Karpas-422 (cell line): ENCODE data around the gene TM4SF4. TPM values are rescaled to one million over a fixed set of nuclear protein-coding genes. Genes with fewer than 3 reads are reported as not detected.

Source experiments
- DNase-seq: peaks from one replicate; pipeline ENCODE4 v3.0.0-alpha.2; 2015
- H2AFZ ChIP-seq: fragments of 200-600 bp; sonication (generic); 2 replicates; pipeline ENCODE4 v1.6.1; 2014; ENCODE audit warnings: antibody characterized with exemption, low read length, mixed read lengths
- H3K27ac ChIP-seq: fragments of 200-600 bp; sonication (generic); 2 replicates; pipeline ENCODE4 v1.5.1; 2014; ENCODE audit warnings: mild to moderate bottlenecking, low read length, moderate library complexity
- H3K27me3 ChIP-seq: fragments of 200-600 bp; sonication (generic); 2 replicates; pipeline ENCODE4 v1.6.1; 2014; ENCODE audit warnings: low read length, mixed read lengths
- H3K36me3 ChIP-seq: fragments of 200-600 bp; sonication (generic); 2 replicates; pipeline ENCODE4 v1.6.1; 2014; ENCODE audit warnings: low read length, mixed read lengths; ENCODE audit not compliant: insufficient read depth
- H3K4me1 ChIP-seq: fragments of 200-600 bp; sonication (generic); 2 replicates; pipeline ENCODE4 v1.6.1; 2014; ENCODE audit warnings: mild to moderate bottlenecking, low read length, mixed read lengths
- H3K4me2 ChIP-seq: fragments of 200-600 bp; sonication (generic); 2 replicates; pipeline ENCODE4 v1.6.1; 2014; ENCODE audit warnings: low read length, low read depth, mild to moderate bottlenecking; ENCODE audit not compliant: poor library complexity, severe bottlenecking
- H3K4me3 ChIP-seq: fragments of 200-600 bp; sonication (generic); 2 replicates; pipeline ENCODE4 v1.5.1; 2014; ENCODE audit warnings: mild to moderate bottlenecking, antibody characterized with exemption, low read length, mixed read lengths
- H3K79me2 ChIP-seq: fragments of 200-600 bp; sonication (generic); 2 replicates; pipeline ENCODE4 v1.6.1; 2014; ENCODE audit warnings: mild to moderate bottlenecking, low read length, mixed read lengths
- H3K9ac ChIP-seq: fragments of 200-600 bp; sonication (generic); 2 replicates; pipeline ENCODE4 v1.6.0; 2014; ENCODE audit warnings: low read length
- H3K9me2 ChIP-seq: fragments of 200-600 bp; sonication (generic), shearing (Covaris generic); replicated peaks from 2 replicates; pipeline ENCODE4 v1.6.0; 2014; ENCODE audit warnings: mild to moderate bottlenecking, low read length, moderate library complexity; ENCODE audit not compliant: insufficient read depth
- H3K9me3 ChIP-seq: fragments of 300-700, 200-600 bp; sonication (generic); 2 replicates; pipeline ENCODE4 v1.6.1; 2014; ENCODE audit warnings: low read length, mixed read lengths
- H4K20me1 ChIP-seq: fragments of 200-600 bp; sonication (generic); 2 replicates; pipeline ENCODE4 v1.6.1; 2014; ENCODE audit warnings: mild to moderate bottlenecking, antibody characterized with exemption, low read length, low read depth; ENCODE audit not compliant: insufficient read depth
- total RNA-seq: library from RNA; depleted of rRNA; stranded (reverse); fragments of >200 nt; shearing (Covaris generic); gene quantifications from 2 replicates; pipeline ENCODE4 v1.2.3, GENCODE V29; 2014; ENCODE audit warnings: low replicate concordance; rRNA removed

The TM4SF4 gene, protein sequence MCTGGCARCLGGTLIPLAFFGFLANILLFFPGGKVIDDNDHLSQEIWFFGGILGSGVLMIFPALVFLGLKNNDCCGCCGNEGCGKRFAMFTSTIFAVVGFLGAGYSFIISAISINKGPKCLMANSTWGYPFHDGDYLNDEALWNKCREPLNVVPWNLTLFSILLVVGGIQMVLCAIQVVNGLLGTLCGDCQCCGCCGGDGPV
- not detected in 2 replicates for total RNA-seq

- DNase-seq, result no peak
- no peaks in the 10 kb centered on the region for H4K20me1 ChIP-seq
- H3K9ac ChIP-seq, result no peak within 1 kb of the TSS
- no peaks in the 10 kb centered on the region for H3K9me2 ChIP-seq
- no peaks in the 10 kb centered on the region for H3K79me2 ChIP-seq
- H3K27ac ChIP-seq, result no peak within 1 kb of the TSS
- no peaks in the 10 kb centered on the region for H3K4me1 ChIP-seq
- H2AFZ ChIP-seq, result no peak within 1 kb of the TSS
- H3K27me3 ChIP-seq, result no peaks in the 10 kb centered on the region
- H3K4me3 ChIP-seq, result no peak within 1 kb of the TSS
- no peak within 1 kb of the TSS for H3K4me2 ChIP-seq
- no peaks in the 10 kb centered on the region for H3K9me3 ChIP-seq
- no peaks in the 10 kb centered on the region for H3K36me3 ChIP-seq
Observed at GRCh38 chr3:149474250-149474817, at the start of gene TM4SF4. TM4SF4 (plus strand) TSS chr3:149474697; CDS start chr3:149474878, 181 bp downstream.

GRCh38 chr3:149424918-149425317, 49.6 kb upstream of the TM4SF4 start:
- Histone ChIP-seq H4K20me1 (no peaks in the 10 kb centered on the region), H3K9me3 (no peaks in the 10 kb centered on the region), H3K9ac (no peak overlapping the region), H2AFZ (no peak overlapping the region), H3K4me1 (no peaks in the 10 kb centered on the region), H3K36me3 (no peaks in the 10 kb centered on the region), H3K27ac (no peak overlapping the region), H3K27me3 (no peaks in the 10 kb centered on the region), H3K79me2 (no peaks in the 10 kb centered on the region), H3K9me2 (no peaks in the 10 kb centered on the region), H3K4me2 (no peak overlapping the region), H3K4me3 (no peak overlapping the region)
- no peak for DNase-seq

DNA sequence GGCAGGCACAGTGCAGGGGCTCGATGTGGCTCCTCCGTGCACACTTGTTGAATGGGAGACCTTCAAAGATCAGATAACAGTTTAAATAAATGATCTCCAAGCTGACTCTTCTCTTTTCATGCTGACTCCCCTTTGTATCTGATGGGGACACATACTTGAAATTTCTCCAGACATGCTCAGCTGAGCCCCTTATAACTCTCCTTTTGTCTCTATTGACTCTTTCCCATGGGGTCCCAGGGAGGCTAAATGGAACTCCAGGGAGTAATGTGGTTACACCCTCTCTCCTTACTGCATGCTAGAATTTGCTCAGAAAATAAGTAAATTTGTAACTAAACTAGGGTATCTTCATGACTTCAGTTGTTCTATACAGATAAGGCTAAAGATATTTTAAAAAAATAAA, 48.2 kb upstream of the TM4SF4 start:
- H3K9me2 ChIP-seq, result no peaks in the 10 kb centered on the region
- no peak overlapping the region for H3K4me3 ChIP-seq
- H2AFZ ChIP-seq, result no peak overlapping the region
- H3K36me3 ChIP-seq, result no peaks in the 10 kb centered on the region
- H4K20me1 ChIP-seq, result no peaks in the 10 kb centered on the region
- H3K27ac ChIP-seq, result no peak overlapping the region
- no peak overlapping the region for H3K4me2 ChIP-seq
- no peak overlapping the region for H3K9ac ChIP-seq
- H3K4me1 ChIP-seq, result no peaks in the 10 kb centered on the region; the same call in 1 of the 2 replicates
- no peak for DNase-seq
- H3K27me3 ChIP-seq, result no peaks in the 10 kb centered on the region
- no peaks in the 10 kb centered on the region for H3K79me2 ChIP-seq
- no peaks in the 10 kb centered on the region for H3K9me3 ChIP-seq

GRCh38 chr3:149428087-149428486, 46.4 kb upstream of the TM4SF4 start:
- H4K20me1 ChIP-seq, result no peaks in the 10 kb centered on the region
- no peak overlapping the region for H3K4me2 ChIP-seq
- H3K9me3 ChIP-seq, result no peaks in the 10 kb centered on the region
- no peak overlapping the region for H3K27ac ChIP-seq
- no peaks in the 10 kb centered on the region; the same call in 1 of the 2 replicates for H3K4me1 ChIP-seq
- H3K4me3 ChIP-seq, result no peak overlapping the region
- no peaks in the 10 kb centered on the region for H3K27me3 ChIP-seq
- no peak overlapping the region for H2AFZ ChIP-seq
- no peaks in the 10 kb centered on the region for H3K36me3 ChIP-seq
- no peak for DNase-seq
- H3K79me2 ChIP-seq, result no peaks in the 10 kb centered on the region
- no peaks in the 10 kb centered on the region for H3K9me2 ChIP-seq
- H3K9ac ChIP-seq, result no peak overlapping the region

- no peak overlapping the region for H3K27ac ChIP-seq
- H3K9me3 ChIP-seq, result no peaks in the 10 kb centered on the region
Observed at GRCh38 chr3:149430216-149430615, 44.3 kb upstream of the TM4SF4 start.

DNA sequence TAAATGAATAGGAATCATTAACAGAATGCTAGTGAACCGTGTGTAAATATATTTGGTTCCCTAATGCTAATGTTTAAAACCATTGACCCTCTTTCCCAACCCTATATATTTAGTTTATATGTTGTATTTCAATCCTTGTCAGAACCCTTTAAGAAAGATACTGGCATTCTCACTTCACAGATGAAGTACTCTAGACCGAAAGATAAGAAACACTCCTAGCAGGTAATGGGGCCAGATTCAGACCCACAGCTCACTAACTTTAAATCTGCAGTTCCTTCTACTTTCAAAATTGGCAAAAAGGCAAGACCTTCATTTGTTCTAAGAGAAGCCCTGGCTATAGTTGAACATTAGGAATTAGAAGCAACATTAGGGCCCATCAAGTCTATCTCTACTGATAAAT, 42.3 kb upstream of the TM4SF4 start:
- no peaks in the 10 kb centered on the region for H3K9me2 ChIP-seq
- no peak overlapping the region for H3K4me2 ChIP-seq
- no peaks in the 10 kb centered on the region for H4K20me1 ChIP-seq

More at GRCh38 chr3:149430216-149430615, 44.3 kb upstream of the TM4SF4 start:
- H3K9me2 ChIP-seq, result no peaks in the 10 kb centered on the region
- no peaks in the 10 kb centered on the region for H4K20me1 ChIP-seq
- no peaks in the 10 kb centered on the region for H3K27me3 ChIP-seq
- H3K4me1 ChIP-seq, result no peaks in the 10 kb centered on the region; the same call in 1 of the 2 replicates
- H3K79me2 ChIP-seq, result no peaks in the 10 kb centered on the region
- no peak overlapping the region for H3K4me3 ChIP-seq
- H3K9ac ChIP-seq, result no peak overlapping the region
- H3K4me2 ChIP-seq, result no peak overlapping the region
- H2AFZ ChIP-seq, result no peak overlapping the region
- DNase-seq, result no peak
- no peaks in the 10 kb centered on the region for H3K36me3 ChIP-seq

GRCh38 chr3:149435996-149436885, 38.3 kb upstream of the TM4SF4 start:
- Histone ChIP-seq H4K20me1 (no peaks in the 10 kb centered on the region), H3K9me3 (no peaks in the 10 kb centered on the region), H3K4me1 (no peaks in the 10 kb centered on the region), H3K9ac (no peak overlapping the region), H3K4me2 (no peak overlapping the region), H3K27me3 (no peaks in the 10 kb centered on the region), H3K27ac (no peak overlapping the region), H3K79me2 (no peaks in the 10 kb centered on the region), H3K4me3 (no peak overlapping the region), H2AFZ (no peak overlapping the region), H3K36me3 (no peaks in the 10 kb centered on the region), H3K9me2 (no peaks in the 10 kb centered on the region)
- no peak for DNase-seq

More for the DNA sequence above, 42.3 kb upstream of the TM4SF4 start:
- Histone ChIP-seq H3K27me3 (no peaks in the 10 kb centered on the region), H2AFZ (no peak overlapping the region), H3K9ac (no peak overlapping the region), H3K4me3 (no peak overlapping the region), H3K27ac (no peak overlapping the region), H3K36me3 (no peaks in the 10 kb centered on the region), H3K9me3 (no peaks in the 10 kb centered on the region), H3K79me2 (no peaks in the 10 kb centered on the region), H3K4me1 (no peaks in the 10 kb centered on the region; the same call in 1 of the 2 replicates)
- no peak for DNase-seq

- H4K20me1 ChIP-seq, result no peaks in the 10 kb centered on the region
- no peak overlapping the region for H2AFZ ChIP-seq
- no peaks in the 10 kb centered on the region for H3K79me2 ChIP-seq
- no peaks in the 10 kb centered on the region for H3K9me2 ChIP-seq
- no peaks in the 10 kb centered on the region for H3K36me3 ChIP-seq
- no peak overlapping the region for H3K9ac ChIP-seq
- H3K4me3 ChIP-seq, result no peak overlapping the region
- peaks cover 2% of the 10 kb centered on the region; the same call in 1 of the 2 replicates for H3K4me1 ChIP-seq
- no peaks in the 10 kb centered on the region for H3K9me3 ChIP-seq
- H3K4me2 ChIP-seq, result no peak overlapping the region
- no peak for DNase-seq
- H3K27me3 ChIP-seq, result no peaks in the 10 kb centered on the region
- H3K27ac ChIP-seq, result no peak overlapping the region
Observed at GRCh38 chr3:149437286-149437685, 37.2 kb upstream of the TM4SF4 start.
